ENCODE results near the gene MC2R.

MC2R gene

GRCh38 chr18:13915391-13915790, at the start of gene MC2R:
Gene MC2R (minus strand): TSS chr18:13915536. CDS start chr18:13885518, 30,018 bp downstream.
- no peak within 1 kb of the TSS for H3K27ac ChIP-seq
- TF ChIP-seq, protein P1, sequence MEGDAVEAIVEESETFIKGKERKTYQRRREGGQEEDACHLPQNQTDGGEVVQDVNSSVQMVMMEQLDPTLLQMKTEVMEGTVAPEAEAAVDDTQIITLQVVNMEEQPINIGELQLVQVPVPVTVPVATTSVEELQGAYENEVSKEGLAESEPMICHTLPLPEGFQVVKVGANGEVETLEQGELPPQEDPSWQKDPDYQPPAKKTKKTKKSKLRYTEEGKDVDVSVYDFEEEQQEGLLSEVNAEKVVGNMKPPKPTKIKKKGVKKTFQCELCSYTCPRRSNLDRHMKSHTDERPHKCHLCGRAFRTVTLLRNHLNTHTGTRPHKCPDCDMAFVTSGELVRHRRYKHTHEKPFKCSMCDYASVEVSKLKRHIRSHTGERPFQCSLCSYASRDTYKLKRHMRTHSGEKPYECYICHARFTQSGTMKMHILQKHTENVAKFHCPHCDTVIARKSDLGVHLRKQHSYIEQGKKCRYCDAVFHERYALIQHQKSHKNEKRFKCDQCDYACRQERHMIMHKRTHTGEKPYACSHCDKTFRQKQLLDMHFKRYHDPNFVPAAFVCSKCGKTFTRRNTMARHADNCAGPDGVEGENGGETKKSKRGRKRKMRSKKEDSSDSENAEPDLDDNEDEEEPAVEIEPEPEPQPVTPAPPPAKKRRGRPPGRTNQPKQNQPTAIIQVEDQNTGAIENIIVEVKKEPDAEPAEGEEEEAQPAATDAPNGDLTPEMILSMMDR (conservative IDR thresholded peaks at IDR 0.05), result no peak
- TF ChIP-seq ZFX (IDR thresholded peaks at IDR 0.05), result no peak

GRCh38 chr18:13945811-13946210, 30.5 kb upstream of the MC2R start:
- TF ChIP-seq ZFX (IDR thresholded peaks at IDR 0.05), result no peak
- TF ChIP-seq, protein P1 (conservative IDR thresholded peaks at IDR 0.05), result no peak
- no peak overlapping the region for H3K27ac ChIP-seq

- H3K27ac ChIP-seq, result no peak overlapping the region
- TF ChIP-seq, protein P1 (conservative IDR thresholded peaks at IDR 0.05), result no peak
Observed at GRCh38 chr18:13943338-13943737, 28.0 kb upstream of the MC2R start.

DNA sequence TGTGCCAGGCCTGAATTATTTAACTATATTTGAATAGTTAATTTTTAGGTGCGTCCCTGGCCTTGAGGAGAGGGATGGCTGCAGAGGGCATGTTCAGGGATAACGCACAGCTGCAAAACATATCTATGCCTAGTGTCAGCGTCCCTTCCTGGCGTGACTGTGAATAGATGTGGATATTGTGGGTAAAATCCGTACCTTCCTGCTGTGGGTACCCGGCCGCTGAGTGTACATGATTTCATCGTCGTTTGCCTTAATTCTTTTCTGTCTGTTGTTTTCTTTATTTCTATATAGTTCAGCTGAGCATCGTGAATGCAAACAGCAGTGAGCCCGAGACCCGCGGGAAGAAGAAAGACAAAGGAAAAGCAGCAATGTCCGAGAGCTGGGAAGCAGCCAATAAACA, 25.0 kb upstream of the MC2R start:
- H3K27ac ChIP-seq, result no peak overlapping the region
- TF ChIP-seq, protein P1 (conservative IDR thresholded peaks at IDR 0.05), result no peak
- TF ChIP-seq ZFX (IDR thresholded peaks at IDR 0.05), result no peak

DNA sequence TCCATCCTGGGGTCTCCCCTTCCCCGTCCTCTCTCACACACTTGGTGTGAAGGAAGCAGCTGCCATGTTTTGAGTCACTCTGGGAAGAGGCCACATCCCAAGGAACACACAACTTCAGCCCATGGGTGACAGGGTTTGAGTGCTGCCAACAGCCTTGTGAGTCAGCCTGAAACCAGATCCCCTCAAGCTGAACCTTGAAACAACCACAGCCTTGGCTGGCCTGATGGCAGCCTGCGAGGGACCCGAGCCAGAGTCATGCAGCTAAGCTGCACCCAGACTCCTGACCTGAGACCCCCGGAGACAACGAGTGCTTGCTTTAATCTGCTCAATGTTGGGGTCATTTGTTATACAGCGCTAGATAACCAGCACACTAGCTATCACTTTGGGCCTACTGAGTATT, 19.3 kb upstream of the MC2R start:
- no peak overlapping the region for H3K27ac ChIP-seq
- TF ChIP-seq ZFX (IDR thresholded peaks at IDR 0.05), result no peak
- TF ChIP-seq, protein P1 (conservative IDR thresholded peaks at IDR 0.05), result no peak

GRCh38 chr18:13934058-13934457, 18.7 kb upstream of the MC2R start:
- TF ChIP-seq ZFX (IDR thresholded peaks at IDR 0.05), result no peak
- TF ChIP-seq, protein P1 (conservative IDR thresholded peaks at IDR 0.05), result no peak
- no peak overlapping the region for H3K27ac ChIP-seq

- TF ChIP-seq ZFX (IDR thresholded peaks at IDR 0.05), result no peak
- TF ChIP-seq, protein P1 (conservative IDR thresholded peaks at IDR 0.05), result no peak
- no peak overlapping the region for H3K27ac ChIP-seq
Observed at GRCh38 chr18:13932285-13933025, 17.1 kb upstream of the MC2R start.
